ENCODE measurements around the gene COL4A2.

COL4A2 gene

DNA sequence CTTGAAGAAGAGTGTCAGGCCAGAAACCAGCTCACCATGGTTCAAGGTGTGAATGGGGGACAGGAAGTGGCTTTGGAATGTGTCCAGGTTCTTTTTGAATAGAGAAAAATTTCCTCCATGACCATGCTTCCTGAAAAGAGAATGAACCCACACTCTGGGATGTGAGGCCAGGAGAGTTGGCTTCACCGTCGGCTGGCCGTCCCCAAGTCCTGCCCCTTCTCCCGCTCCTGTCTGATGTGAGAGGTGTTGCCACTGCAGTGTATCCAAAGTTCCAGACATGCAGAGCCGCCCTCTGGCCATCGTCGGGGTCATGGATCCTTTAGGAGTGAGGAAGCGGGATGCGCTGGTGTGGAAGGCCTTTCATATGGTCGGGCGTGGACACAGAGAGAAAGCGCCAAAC is 101.2 kb downstream of the COL4A2 start:
- Mint-ChIP-seq H3K36me3 (ENCODE audit: low read depth) (no peaks in the 10 kb centered on the region), H3K4me3 (no peak overlapping the region), H3K4me1 (peaks cover 14% of the 10 kb centered on the region), H3K9me3 (no peaks in the 10 kb centered on the region), H3K27me3 (peaks cover 80% of the 10 kb centered on the region), H3K27ac (no peak overlapping the region)
- no peak for DNase-seq
- ATAC-seq: no peak

DNA sequence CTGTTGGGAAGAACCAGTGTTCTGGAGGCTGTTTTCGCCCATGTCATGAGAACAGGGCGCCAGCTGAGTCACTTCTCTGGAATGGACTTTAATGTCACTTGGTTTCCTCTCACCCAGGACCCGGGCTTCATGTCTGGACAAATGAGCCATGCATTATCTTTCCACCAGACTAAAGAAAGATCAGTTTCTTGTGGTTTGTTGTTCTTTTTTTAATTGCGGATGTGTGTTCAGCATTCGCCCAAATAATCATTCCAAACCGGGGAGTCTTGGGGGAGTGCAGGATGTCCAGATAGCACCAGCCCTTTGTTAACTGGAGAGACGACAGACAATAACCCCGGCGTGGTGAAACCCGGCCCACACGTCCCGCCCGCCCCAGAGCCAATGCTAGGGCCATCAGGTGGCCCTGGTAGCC is 102.5 kb downstream of the COL4A2 start:
- DNase-seq: no peak
- H3K27me3 Mint-ChIP-seq: peaks cover 80% of the 10 kb centered on the region
- no peak overlapping the region for H3K4me3 Mint-ChIP-seq
- no peak for ATAC-seq
- peaks cover 14% of the 10 kb centered on the region for H3K4me1 Mint-ChIP-seq
- no peak overlapping the region for H3K27ac Mint-ChIP-seq
- H3K9me3 Mint-ChIP-seq: no peaks in the 10 kb centered on the region
- no peaks in the 10 kb centered on the region for H3K36me3 Mint-ChIP-seq (ENCODE audit: low read depth)

DNA sequence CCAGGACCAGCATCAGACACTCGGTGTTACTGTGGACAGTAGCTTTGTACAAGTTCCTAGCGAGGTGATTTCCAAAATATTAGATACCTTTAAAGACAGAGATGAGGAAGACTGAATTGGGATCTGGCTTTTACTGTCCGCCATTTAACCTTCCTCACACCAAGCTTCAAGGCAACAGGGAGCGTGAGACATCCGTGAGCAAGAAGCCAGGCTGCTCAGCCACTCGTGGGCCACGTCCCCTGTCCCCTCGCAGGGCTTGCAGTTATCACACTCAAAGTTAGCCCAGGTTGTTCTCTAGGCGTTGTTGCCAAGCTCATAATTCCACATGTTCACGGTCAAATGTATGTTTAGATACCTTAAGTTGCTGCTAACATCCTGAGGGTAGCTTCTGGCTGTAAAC is 102.9 kb downstream of the COL4A2 start:
- DNase-seq (no peak), ATAC-seq (no peak)
- no peaks in the 10 kb centered on the region for H3K36me3 Mint-ChIP-seq (ENCODE audit: low read depth)
- H3K4me3 Mint-ChIP-seq: no peak overlapping the region
- no peaks in the 10 kb centered on the region for H3K9me3 Mint-ChIP-seq
- H3K4me1 Mint-ChIP-seq: peaks cover 14% of the 10 kb centered on the region
- no peak overlapping the region for H3K27ac Mint-ChIP-seq
- peaks cover 84% of the 10 kb centered on the region for H3K27me3 Mint-ChIP-seq

DNA sequence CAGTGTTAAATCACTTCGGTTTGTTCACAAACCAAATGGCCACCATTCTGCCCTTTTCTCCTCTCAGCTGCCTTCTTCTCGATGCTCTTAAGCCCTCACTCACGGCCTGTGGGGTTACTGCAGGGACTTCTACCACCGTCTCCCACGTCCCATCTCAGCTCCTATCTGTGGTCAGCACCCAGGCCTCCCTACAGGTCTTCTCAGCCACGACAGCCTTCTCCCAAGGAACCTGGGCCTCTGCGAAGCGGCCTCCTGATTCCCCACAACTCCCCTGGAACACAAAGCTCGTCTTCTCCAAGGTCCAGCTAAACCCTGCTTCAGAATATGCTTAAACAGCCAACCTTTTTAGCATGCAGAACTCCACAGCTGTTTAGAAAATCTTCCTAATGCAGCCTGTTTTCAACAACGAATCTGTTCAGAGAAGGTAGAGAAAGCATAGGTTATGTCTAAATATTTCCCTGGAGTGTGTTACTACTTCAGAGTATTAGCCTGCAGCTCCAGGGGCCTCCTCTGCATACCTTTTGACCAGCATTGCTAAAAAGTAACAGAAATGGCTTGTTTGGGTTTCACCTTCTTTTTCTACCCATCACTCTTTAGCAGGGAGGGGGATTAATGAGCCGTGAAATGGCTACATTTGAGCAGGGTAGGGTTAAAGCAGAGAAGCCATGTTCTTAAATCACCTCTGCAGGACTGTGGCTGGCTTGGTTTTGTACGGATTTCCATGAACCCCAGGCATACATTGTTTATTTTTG is 104.0 kb downstream of the COL4A2 start:
- DNase-seq (no peak), ATAC-seq (no peak)
- no peak overlapping the region for H3K27ac Mint-ChIP-seq
- H3K4me3 Mint-ChIP-seq: no peak overlapping the region
- H3K27me3 Mint-ChIP-seq: peaks cover 90% of the 10 kb centered on the region
- no peaks in the 10 kb centered on the region for H3K36me3 Mint-ChIP-seq (ENCODE audit: low read depth)
- H3K9me3 Mint-ChIP-seq: no peaks in the 10 kb centered on the region
- H3K4me1 Mint-ChIP-seq: peaks cover 7% of the 10 kb centered on the region

DNA sequence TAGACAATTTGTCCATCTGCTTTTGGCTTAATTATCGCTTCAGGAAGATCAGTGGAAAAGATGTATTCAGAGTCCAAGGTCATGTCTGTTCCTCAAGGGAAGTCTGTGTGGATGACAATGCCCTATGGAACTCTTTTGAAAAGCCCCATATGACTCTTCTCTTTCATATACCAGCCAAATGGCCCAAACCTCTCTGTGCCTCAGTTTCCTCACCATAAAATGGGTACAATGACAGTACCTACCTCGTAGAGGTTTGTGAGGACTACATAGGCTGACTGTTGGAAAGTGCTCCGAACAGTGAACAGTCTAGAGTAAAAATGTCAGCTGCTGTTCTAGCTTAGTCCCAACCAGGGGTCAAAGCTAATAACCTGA is 104.6 kb downstream of the COL4A2 start:
- ATAC-seq: peak; percentile 6
- Mint-ChIP-seq H3K36me3 (ENCODE audit: low read depth) (no peaks in the 10 kb centered on the region), H3K27me3 (peaks cover 93% of the 10 kb centered on the region), H3K4me1 (peaks cover 7% of the 10 kb centered on the region), H3K9me3 (no peaks in the 10 kb centered on the region), H3K27ac (no peak overlapping the region), H3K4me3 (no peak overlapping the region)
- no peak for DNase-seq

DNA sequence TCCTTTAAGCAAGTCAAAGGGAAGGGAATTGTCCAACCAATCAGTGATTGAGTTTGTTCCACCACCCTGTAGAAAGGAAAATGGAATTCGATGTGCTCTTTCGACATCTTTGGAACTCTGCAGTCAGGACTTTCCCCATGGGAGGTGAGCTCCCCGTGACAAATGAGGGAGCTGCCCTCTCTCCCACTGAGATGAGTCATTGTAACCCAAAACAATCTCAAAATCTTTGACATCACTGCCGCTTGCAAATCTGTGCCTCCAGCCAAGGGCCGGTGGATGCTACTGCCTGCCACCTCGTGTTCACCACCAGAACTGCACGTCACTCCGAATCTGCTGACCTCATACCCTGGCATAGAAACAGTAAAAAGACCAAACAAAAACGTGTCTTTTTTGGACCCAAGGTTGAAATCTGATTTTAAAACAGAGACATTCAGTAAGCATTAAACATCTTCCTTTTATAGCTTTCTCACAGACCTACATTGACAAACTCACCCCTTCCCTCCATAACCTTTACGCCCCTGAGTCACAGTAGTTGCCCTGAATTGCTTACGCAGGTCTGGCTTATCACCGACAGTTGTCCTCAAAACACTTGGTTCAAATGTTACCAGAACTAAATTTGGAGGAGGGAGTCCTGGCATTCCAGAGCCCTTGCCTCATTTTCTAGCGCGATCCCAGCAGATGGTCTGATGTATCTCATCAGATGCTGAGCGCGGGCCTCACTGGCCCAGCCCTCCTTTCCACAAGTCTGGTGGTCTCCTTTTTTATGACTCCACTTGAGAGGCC is 105.2 kb downstream of the COL4A2 start:
- no peak overlapping the region for H3K4me3 Mint-ChIP-seq
- no peaks in the 10 kb centered on the region for H3K9me3 Mint-ChIP-seq
- ATAC-seq (peak; percentile 67), DNase-seq (peak; percentile 76)
- H3K4me1 Mint-ChIP-seq: peaks cover 7% of the 10 kb centered on the region
- H3K27ac Mint-ChIP-seq: no peak overlapping the region
- peaks cover 94% of the 10 kb centered on the region for H3K27me3 Mint-ChIP-seq
- no peaks in the 10 kb centered on the region for H3K36me3 Mint-ChIP-seq (ENCODE audit: low read depth)

DNA sequence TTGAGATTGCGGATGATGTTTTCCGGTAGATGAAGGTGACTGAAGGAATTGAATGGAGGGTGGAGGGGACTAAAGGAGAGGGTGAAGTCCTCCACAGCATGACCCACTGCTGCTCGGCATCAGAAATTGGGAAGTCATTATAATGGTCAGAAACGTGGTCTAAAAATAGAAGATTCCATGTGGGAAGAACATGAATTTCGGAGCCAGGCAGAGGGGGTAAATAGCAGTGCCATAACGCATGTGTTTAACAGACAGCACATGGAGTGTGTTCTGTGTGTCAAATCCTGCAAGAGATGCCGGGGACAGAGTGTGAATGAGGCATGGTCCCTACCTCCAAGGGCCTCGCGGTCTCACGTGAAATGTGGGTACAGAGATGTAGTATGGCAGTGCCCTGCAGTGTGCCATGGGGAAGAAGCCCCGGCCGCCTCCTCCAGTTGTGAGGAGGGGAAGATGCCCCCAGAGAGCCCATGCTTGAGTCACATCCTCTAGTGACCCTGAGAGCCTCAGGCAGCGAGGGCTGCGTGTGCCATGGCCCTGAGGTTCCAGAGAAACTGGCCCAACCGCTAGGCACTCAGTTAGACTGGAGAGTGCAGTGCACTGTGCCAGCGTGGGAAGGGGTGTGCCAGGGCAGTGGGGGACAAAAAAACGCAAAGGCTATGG is 106.1 kb downstream of the COL4A2 start:
- peaks cover 93% of the 10 kb centered on the region for H3K27me3 Mint-ChIP-seq
- ATAC-seq: no peak
- H3K36me3 Mint-ChIP-seq (ENCODE audit: low read depth): no peaks in the 10 kb centered on the region
- no peak for DNase-seq
- H3K9me3 Mint-ChIP-seq: no peaks in the 10 kb centered on the region
- H3K27ac Mint-ChIP-seq: no peak overlapping the region
- no peak overlapping the region for H3K4me3 Mint-ChIP-seq
- peaks cover 7% of the 10 kb centered on the region for H3K4me1 Mint-ChIP-seq

DNA sequence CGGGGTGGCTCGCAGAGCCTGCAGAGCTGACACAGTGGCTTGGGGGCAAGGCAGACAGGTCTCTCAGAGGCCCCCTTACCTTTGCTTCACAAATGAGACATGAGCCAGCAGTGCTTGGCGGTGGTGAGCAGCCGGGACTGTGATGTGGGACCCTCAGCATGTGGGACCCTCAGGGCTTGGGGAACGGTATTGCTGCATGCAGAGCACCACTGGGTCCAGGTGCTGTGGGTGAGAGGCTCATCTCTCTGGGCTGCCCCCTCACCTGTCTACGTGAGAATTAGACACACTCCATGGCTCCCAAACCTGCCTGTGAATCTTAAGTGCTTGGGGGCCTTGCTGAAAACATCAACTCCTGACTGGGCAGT is 106.6 kb downstream of the COL4A2 start:
- DNase-seq (no peak), ATAC-seq (no peak)
- Mint-ChIP-seq H3K27me3 (peaks cover 94% of the 10 kb centered on the region), H3K4me3 (no peak overlapping the region), H3K36me3 (ENCODE audit: low read depth) (no peaks in the 10 kb centered on the region), H3K4me1 (peaks cover 7% of the 10 kb centered on the region), H3K9me3 (no peaks in the 10 kb centered on the region), H3K27ac (no peak overlapping the region)

DNA sequence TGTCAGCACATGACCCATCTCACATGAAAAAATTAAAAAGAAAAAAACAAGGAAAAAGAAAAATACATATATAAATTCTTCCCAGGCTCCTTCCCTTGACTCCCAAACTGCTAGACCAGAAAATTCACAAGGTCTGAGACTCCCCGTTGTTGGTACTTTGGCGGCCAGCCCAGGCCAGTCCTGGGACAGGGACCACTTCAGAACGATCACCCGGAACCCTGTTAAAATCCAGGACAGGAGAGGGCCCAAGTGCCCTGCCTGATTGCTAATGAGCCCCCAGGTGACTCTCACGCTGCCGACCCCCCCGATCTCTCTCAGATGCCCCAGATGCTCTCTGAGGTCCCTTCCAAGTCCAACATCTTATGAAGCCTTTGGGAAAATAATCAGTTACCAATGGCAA is 107.2 kb downstream of the COL4A2 start:
- no peak for DNase-seq
- Mint-ChIP-seq H3K4me1 (peaks cover 10% of the 10 kb centered on the region), H3K27ac (no peak overlapping the region), H3K9me3 (no peaks in the 10 kb centered on the region), H3K36me3 (ENCODE audit: low read depth) (no peaks in the 10 kb centered on the region), H3K4me3 (no peak overlapping the region), H3K27me3 (peaks cover 94% of the 10 kb centered on the region)
- ATAC-seq: no peak

DNA sequence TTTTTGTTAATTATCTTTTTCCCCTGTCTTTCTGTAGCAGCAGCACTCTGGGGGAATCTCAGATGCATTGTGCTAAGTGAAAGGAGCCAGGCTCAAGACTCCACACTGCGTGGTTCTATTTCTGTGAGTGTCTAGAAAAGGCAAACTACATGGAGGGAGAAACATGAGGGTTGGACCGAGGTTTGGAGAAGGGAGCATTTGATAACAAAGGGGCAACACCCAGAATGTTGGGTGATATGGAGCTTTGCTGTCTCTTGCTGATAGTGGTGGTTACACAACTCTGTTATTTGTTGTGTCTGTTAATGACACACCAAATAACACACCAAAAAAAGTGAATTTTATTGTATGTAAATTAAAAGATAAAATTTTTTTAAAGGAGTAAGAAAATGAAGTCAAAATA is 107.8 kb downstream of the COL4A2 start:
- Mint-ChIP-seq H3K27ac (no peak overlapping the region), H3K4me3 (no peak overlapping the region), H3K9me3 (no peaks in the 10 kb centered on the region), H3K4me1 (peaks cover 13% of the 10 kb centered on the region), H3K27me3 (peaks cover 94% of the 10 kb centered on the region), H3K36me3 (ENCODE audit: low read depth) (no peaks in the 10 kb centered on the region)
- no peak for DNase-seq
- no peak for ATAC-seq

DNA sequence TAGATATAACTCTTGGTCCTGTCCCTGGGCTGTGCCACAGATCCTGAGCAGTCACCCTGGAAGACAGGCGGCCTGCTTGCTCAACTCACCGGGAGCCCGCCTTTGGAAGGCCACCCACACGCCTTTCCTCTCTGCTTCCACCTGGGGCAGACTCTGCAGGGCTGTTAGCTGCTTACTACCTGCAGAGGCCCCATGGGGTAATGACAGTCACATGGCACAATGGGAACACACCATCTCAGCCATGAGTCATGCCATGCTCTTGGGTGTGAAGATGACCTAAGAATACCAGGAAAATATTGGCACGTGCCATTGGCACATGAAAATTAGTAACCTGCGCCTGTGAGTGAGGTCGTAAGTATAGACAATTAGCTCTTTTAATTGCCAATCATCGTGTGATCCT is 108.6 kb downstream of the COL4A2 start:
- H3K4me3 Mint-ChIP-seq: no peak overlapping the region
- DNase-seq (peak; percentile 13), ATAC-seq (peak; percentile 48)
- peaks cover 13% of the 10 kb centered on the region for H3K4me1 Mint-ChIP-seq
- H3K9me3 Mint-ChIP-seq: no peaks in the 10 kb centered on the region
- H3K27me3 Mint-ChIP-seq: peaks cover 94% of the 10 kb centered on the region
- H3K36me3 Mint-ChIP-seq (ENCODE audit: low read depth): no peaks in the 10 kb centered on the region
- peak overlapping the region; percentile 29 for H3K27ac Mint-ChIP-seq

DNA sequence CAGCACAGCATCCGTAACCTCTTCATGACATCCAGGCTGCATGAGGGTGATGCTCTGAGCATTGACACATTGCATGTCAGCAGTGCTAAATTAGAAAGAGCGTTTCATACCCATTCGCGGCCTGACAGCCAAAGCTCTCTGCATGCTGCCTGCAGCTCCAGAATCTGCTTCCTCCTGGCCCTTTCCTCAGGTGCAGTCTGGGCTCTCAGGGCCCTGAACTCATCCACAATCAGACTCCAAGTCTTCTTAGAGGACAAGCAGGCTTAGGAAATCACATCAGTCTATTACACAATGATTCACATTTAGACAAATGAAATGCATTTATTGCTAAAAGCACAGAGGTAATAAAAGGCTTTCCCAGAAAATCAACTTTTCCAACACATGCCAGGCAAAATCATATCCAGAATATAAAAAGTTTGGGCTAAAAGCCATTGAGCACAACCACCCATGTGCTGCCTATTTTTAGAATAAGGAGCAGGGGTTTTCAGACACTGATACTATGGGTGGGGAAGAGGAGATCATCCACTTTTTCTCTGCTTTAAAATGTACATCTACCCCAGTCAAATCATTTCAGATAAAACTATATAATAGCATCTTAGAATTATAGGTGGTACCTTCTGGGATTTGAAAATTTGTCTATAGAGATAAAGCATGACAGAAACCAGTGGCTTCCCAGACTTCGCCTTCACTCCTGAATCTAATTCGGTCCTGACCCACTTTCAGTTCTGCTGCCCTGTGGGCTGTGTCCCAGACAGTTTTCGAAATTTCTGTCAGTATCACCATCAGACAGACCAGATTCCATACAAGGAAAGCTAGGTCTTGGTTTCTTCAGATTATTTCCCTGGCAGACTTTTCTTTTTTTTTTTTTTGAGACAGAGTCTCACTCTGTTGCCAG is 109.3 kb downstream of the COL4A2 start:
- Mint-ChIP-seq H3K36me3 (ENCODE audit: low read depth) (no peaks in the 10 kb centered on the region), H3K27ac (no peak overlapping the region), H3K4me3 (no peak overlapping the region), H3K27me3 (peaks cover 94% of the 10 kb centered on the region), H3K9me3 (no peaks in the 10 kb centered on the region), H3K4me1 (peaks cover 18% of the 10 kb centered on the region)
- DNase-seq (no peak), ATAC-seq (no peak)

DNA sequence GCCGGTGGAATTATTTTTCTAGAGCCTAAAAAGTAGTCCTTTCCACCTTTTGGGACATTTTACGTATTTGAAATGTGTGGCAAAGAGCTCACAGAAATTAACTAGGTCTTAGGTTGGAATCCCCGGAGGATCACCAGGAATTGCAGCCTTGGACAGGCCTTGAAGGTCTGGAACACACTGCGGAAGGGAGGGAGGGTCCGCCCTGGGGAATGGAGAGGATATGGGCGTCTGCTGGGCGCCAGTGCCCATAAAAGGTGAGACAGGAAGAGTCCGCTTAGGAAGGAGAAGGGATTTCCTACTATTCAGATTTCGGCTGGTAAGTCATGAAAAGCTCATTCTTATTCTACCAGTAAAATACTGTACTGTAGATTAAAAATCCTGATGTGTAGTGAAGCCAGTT is 111.9 kb downstream of the COL4A2 start:
- Mint-ChIP-seq H3K9me3 (no peaks in the 10 kb centered on the region), H3K4me3 (no peak overlapping the region), H3K36me3 (ENCODE audit: low read depth) (no peaks in the 10 kb centered on the region), H3K4me1 (peaks cover 31% of the 10 kb centered on the region), H3K27me3 (peaks cover 89% of the 10 kb centered on the region), H3K27ac (no peak overlapping the region)
- ATAC-seq (no peak), DNase-seq (no peak)

DNA sequence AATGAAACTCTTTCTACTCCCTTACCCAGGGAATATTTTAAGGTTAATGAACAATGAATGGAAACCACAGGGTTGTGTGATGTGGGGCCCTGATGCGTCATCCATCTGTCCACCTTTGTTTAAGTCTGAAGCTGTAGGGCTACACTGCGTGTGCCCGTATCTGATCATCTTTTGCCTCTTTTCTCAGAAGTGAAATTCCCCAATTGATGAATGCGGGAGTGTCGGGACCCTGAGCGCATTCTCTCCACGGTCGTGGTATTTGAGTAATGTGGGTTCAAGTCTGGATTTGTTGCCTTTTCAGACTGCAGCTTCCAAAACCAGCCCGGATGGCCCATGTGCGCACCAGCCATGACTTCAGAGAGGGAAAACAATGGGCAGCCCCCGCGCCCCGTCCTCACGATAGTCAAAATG is 112.3 kb downstream of the COL4A2 start:
- ATAC-seq (no peak), DNase-seq (no peak)
- no peaks in the 10 kb centered on the region for H3K36me3 Mint-ChIP-seq (ENCODE audit: low read depth)
- no peak overlapping the region for H3K27ac Mint-ChIP-seq
- no peak overlapping the region for H3K4me3 Mint-ChIP-seq
- H3K27me3 Mint-ChIP-seq: peaks cover 89% of the 10 kb centered on the region
- H3K4me1 Mint-ChIP-seq: peaks cover 31% of the 10 kb centered on the region
- no peaks in the 10 kb centered on the region for H3K9me3 Mint-ChIP-seq

Measured in activated naive CD8-positive, alpha-beta T cell treated with anti-CD3 and anti-CD28 coated beads, Interleukin-2, amount 50 U/mL, for 24 hours (primary cell).